Kidney (tissue), 14 donors: ENCODE measurements around the gene OR5V1. TPM values are rescaled to one million over a fixed set of nuclear protein-coding genes. Genes with fewer than 3 reads are reported as not detected.

Experiments
- DNase-seq, 5 donors: peaks; one replicate each; pipeline ENCODE4 v3.0.0-alpha.2; 2013 to 2020
- FAIRE-seq: peaks from 2 replicates; lab custom pipeline; 2012; peaks lifted over from hg19 to GRCh38; lab: Jason Lieb, UNC
- H3K27ac ChIP-seq, 2 donors: one replicate each; pipeline ENCODE4 v1.7.0; 2013; ENCODE audit warnings: low read depth in 2 of 2, low read length in 2 of 2, inconsistent platforms in 1 of 2
- H3K27me3 ChIP-seq: one replicate; pipeline ENCODE4 v1.7.1; 2013; ENCODE audit warnings: low read length, inconsistent platforms; ENCODE audit not compliant: control insufficient read depth, insufficient read depth
- H3K36me3 ChIP-seq, 3 donors: one replicate each; pipeline versions ENCODE4 v1.7.0 to v1.7.1; 2013; ENCODE audit warnings: low read length in 3 of 3, control low read depth in 1 of 3, inconsistent platforms in 1 of 3; ENCODE audit not compliant: insufficient read depth in 3 of 3, control insufficient read depth in 2 of 3
- H3K4me1 ChIP-seq, 3 donors: one replicate each; pipeline versions ENCODE4 v1.7.0 to v1.7.1; 2013; ENCODE audit warnings: low read length in 3 of 3, inconsistent platforms in 1 of 3, low read depth in 1 of 3; ENCODE audit not compliant: control insufficient read depth in 2 of 3, insufficient read depth in 2 of 3
- H3K4me3 ChIP-seq, 3 donors: one replicate each; pipeline versions ENCODE4 v1.7.0 to v1.8.1; 2013; ENCODE audit warnings: low read length in 3 of 3, control low read depth in 1 of 3, inconsistent platforms in 1 of 3
- H3K9ac ChIP-seq, 3 donors: one replicate each; pipeline versions ENCODE4 v1.7.0 to v1.7.1; 2013; ENCODE audit warnings: low read length in 3 of 3, control low read depth in 1 of 3, inconsistent platforms in 1 of 3
- H3K9me3 ChIP-seq, 3 donors: one replicate each; pipeline versions ENCODE4 v1.7.0 to v1.7.1; 2013; ENCODE audit warnings: low read length in 3 of 3, control low read depth in 1 of 3, inconsistent platforms in 1 of 3; ENCODE audit not compliant: control insufficient read depth in 2 of 3, insufficient read depth in 1 of 3
- CTCF ChIP-seq: IDR thresholded peaks from 3 replicates; pipeline ENCODE4 v1.5.1; 2012; ENCODE audit warnings: mild to moderate bottlenecking, moderate library complexity, borderline replicate concordance; ENCODE audit not compliant: insufficient read depth; ENCODE audit errors: extremely low read depth
- intact Hi-C: fragments of 100-400 bp; cut with DNase I; formaldehyde crosslinking; loops from one replicate; pipeline ENCODE4 v1.11.1; 2022
- polyA plus RNA-seq: library from polyadenylated mRNA; stranded (reverse); fragments of 350-450 nt; fragmentation: Illumina TruSeq; extraction: RNeasy Lipid Tissue Mini Kit (QIAGEN cat#74804); gene quantifications from one replicate; pipeline ENCODE4 v1.2.3, GENCODE V29; 2014; ENCODE audit warnings: low read depth, low replicate concordance; ENCODE audit not compliant: insufficient read depth
- total RNA-seq: library from RNA; stranded (reverse); fragmentation: NEBNext Ultra II Directional; extraction: Animal tissue kit (Norgen Biotek cat#: 25700); gene quantifications from one replicate; pipeline ENCODE4 v1.2.1, GENCODE V29; 2021
- donor health status: control.
- donor health status: control.
- donor health status: control.
- donor health status: control.
- donor health status: control.
- donor health status: DM: yes; HTN: yes; CAD: no.
- donor health status: Normal renal cell carcinoma (clear cell type).

OR5V1 gene
- total and polyA plus RNA-seq, 2 donors from 2014 or later, result not detected

GRCh38 chr6:29319931-29320330, 48.7 kb downstream of the OR5V1 start:
- H3K4me3 ChIP-seq, result no peak overlapping the region
- FAIRE-seq, result no peak

More at GRCh38 chr6:29319931-29320330, 48.7 kb downstream of the OR5V1 start:
- no peak for TF ChIP-seq CTCF
- Histone ChIP-seq H3K27me3 (no peaks in the 10 kb centered on the region), H3K27ac (no peak overlapping the region), H3K9ac (no peak overlapping the region), H3K9me3 (no peaks in the 10 kb centered on the region), H3K36me3 (no peaks in the 10 kb centered on the region), H3K4me1 (no peaks in the 10 kb centered on the region)
- intact Hi-C loops, result no loop called here
- DNase-seq, result no peak

Other genes starting within 250 kb of the OR5V1 start
- not detected for gene OR2J2, start 198.0 kb downstream of the OR5V1 start, total RNA-seq
- gene OR2J2, start 198.0 kb downstream of the OR5V1 start, polyA plus RNA-seq, result not detected
- not detected for gene OR14J1, start 67.2 kb downstream of the OR5V1 start, total RNA-seq
- not detected for gene OR14J1, start 67.2 kb downstream of the OR5V1 start, polyA plus RNA-seq
- gene OR12D3, start 6.4 kb upstream of the OR5V1 start, total RNA-seq, result not detected
- not detected for gene OR12D3, start 6.4 kb upstream of the OR5V1 start, polyA plus RNA-seq
- not detected for gene OR12D2, start 26.8 kb upstream of the OR5V1 start, total RNA-seq
- gene OR12D2, start 26.8 kb upstream of the OR5V1 start, polyA plus RNA-seq, result not detected
- not detected for gene OR12D1, start 46.1 kb upstream of the OR5V1 start, total RNA-seq
- gene OR12D1, start 46.1 kb upstream of the OR5V1 start, polyA plus RNA-seq, result not detected
- gene OR10C1, start 70.4 kb upstream of the OR5V1 start, total RNA-seq, result not detected
- not detected for gene OR10C1, start 70.4 kb upstream of the OR5V1 start, polyA plus RNA-seq
- gene OR11A1, start 88.2 kb upstream of the OR5V1 start, total RNA-seq, result not detected
- gene OR11A1, start 88.2 kb upstream of the OR5V1 start, polyA plus RNA-seq, result not detected
- not detected for gene OR2H1, start 88.3 kb upstream of the OR5V1 start, total RNA-seq
- gene OR2H1, start 88.3 kb upstream of the OR5V1 start, polyA plus RNA-seq, result not detected
- not detected for gene MAS1L, start 119.1 kb upstream of the OR5V1 start, total RNA-seq
- gene MAS1L, start 119.1 kb upstream of the OR5V1 start, polyA plus RNA-seq, result not detected
- 33.5 TPM for gene UBD, start 190.9 kb upstream of the OR5V1 start, total RNA-seq
- gene UBD, start 190.9 kb upstream of the OR5V1 start, polyA plus RNA-seq, result 16.9 TPM
- gene OR2H2, start 216.3 kb upstream of the OR5V1 start, total RNA-seq, result not detected
- not detected for gene OR2H2, start 216.3 kb upstream of the OR5V1 start, polyA plus RNA-seq